ENCODE data around the gene HP1BP3. TPM values are rescaled to one million over a fixed set of nuclear protein-coding genes. Genes with fewer than 3 reads are reported as not detected.

Gene HP1BP3
- total RNA-seq, 1 experiment from 2014 or later, result 163 TPM

DNA sequence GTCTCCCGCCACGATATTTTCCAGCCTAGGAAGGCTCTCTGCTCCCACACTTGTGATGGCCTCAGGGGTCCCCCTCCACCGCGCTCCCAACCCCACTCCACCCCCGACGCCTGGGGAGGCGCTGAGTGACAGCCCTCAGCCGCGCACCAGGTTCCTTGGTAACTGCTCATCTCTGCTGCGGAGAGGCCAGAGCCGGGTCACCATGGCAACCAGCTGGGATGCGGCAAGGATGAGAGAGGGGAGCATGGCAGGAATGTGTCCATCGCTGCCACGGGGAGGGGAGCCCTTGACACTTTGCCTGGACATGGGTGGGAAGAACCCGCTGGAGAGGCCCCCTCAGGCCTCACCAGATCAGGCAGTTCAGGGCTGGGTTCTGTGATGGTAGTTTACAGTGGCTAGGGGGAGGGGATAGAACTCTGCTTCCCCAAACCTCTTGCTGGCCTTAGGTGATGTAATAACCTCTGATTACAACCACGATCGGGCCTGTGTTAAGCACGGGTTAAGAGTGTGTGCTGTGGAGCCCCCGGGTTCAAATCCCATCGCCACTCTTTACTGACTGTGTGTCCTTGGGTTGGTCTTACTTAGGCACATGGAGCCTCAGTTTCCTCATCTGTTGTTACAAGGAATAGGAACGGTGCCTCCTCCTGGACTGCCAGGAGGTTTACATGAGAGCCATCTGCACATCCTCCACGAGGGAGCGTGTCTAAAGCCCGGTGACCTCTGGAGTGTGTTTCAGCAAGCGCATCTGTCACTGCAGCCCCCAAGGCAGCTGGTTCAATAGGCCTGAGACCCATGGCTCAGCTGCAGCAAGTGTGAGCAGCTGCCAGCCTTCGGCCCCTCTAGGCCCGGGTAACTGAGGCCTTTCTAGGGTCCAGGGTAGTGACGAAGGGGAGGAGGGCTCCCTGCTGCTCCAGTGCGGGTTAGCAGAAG lies 75.6 kb downstream of the HP1BP3 start:
- DNase-seq (ENCODE audit: low spot score), result no peak

GRCh38 chr1:20710469-20711284 lies 76.4 kb downstream of the HP1BP3 start:
- no peak for DNase-seq (ENCODE audit: low spot score)

GRCh38 chr1:20709868-20710267 lies 77.2 kb downstream of the HP1BP3 start:
- DNase-seq (ENCODE audit: low spot score), result no peak

DNA sequence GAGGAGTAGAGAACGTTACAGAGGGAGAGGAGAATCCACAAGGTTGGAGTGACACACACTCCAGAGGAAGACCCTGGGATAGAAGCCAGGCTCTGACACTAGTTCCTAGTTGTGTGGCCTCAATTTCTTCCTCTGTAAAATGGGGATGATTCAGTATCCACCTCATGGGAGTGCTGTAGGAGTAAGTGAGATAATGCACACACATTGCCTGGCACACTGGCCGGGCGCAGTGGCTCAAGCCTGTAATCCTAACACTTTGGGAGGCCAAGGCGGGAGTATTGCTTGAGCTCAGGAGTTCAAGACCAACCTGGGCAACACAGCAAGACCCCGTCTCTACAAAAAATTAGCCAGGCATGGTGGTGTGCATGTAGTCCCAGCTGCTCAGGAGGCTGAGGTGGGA lies 78.2 kb downstream of the HP1BP3 start:
- DNase-seq (ENCODE audit: low spot score), result no peak

- DNase-seq (ENCODE audit: low spot score), result no peak
These were observed 79.0 kb downstream of the HP1BP3 start for GRCh38 chr1:20708057-20708456.

DNA sequence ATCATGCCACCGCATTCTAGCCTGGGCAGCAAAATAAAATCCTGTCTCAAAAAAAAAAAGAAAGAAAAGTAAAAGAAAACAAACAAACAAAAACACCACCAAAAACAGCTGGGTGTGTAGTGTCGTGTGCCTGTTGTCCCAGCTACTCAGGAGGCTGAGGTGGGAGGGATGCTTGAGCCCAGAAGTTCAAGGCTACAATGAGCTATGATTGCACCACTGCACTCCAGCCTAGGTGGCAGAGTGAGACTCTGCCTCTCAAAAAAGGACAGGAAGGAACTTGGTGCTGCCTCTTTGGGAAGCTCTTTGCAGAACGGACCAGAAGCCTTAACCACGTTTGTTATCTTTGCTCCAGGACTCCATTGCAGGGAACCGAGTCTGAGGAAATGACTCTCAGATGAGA lies 80.3 kb downstream of the HP1BP3 start:
- no peak for DNase-seq (ENCODE audit: low spot score)

DNA sequence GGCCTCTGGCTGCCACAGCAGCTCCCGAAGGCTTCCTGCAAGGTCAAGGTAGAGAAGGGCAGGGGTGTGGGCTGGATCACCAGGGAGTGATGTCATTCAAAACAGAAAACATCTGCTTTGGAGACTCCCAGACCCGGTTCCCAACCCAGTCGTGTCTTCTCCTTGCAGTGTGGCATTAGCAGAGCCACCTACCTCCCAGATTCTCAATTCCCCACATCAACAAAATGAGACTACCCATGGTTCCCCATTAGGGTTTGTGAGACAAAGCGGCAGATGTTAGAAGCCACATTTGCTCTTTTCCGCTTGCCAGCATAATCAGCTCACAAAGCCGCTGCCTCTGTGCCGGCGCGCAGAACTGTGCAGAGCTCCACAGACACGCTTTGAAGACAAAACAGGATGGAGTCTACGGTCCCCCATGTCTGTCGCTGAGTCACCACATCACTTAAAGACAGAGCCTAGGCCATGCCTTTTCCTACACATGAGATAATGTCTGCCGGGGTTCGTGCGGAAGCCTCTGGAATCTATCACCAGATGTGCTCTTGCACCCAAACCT lies 81.8 kb downstream of the HP1BP3 start:
- DNase-seq (ENCODE audit: low spot score), result no peak

DNA sequence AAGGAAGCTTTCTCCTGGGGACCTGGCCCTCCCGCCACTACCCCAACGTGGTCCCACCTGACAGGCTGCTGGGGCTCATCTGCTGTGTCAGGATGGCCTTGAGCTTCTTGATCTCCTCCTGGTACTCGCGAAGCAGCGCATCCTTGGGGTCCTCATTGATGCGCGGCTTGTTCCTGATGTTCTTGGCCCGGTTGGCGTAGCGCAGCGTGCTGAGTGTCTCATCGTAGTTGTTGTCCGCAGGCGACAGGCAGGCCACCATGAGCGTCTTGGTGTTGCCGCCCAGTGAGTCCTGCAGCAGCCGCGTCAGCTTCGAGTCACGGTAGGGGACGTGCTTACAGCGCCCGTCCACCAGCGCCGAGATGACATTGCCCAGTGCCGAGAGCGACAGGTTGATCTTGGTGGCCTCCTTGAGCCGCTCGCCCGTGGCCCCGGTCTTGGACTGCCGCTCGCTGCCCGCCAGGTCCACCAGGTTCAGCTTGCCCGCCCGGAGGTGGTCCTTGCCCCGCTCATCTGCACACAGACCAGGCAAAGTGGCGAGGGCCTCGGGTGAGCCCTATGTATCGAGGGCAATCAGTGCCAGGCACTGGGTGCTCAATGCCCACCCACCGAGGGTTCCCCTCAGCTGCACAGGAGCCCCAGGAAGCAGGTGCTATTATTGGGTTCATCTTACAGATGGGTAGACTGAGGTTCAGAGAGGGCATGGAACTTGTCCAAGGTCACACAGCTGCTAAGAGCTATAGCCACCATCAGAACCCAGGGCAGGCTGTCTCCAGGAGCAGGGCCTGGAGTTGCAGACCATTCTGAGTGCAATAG lies 82.5 kb downstream of the HP1BP3 start:
- no peak for DNase-seq (ENCODE audit: low spot score)

GRCh38 chr1:20703124-20703756 lies 83.9 kb downstream of the HP1BP3 start:
- no peak for DNase-seq (ENCODE audit: low spot score)

DNA sequence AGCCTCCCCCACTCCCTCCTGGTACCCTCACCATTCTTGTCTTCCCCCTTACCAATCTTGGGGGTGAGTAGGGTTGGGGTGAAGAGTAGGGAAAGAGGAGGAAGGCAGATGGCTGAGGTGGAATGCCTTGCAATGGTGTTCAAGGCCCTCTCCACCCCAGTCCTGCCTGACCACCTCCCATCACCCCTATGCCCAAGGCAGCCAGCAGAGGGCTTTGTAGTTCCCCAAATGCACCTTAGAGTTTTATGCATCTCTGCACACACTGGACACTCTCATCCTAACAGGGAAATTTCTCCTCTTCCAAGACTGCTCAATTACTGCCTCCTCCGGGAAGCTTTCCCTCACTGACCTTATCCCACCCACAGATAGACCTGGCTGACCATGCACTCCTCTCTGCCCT lies 84.7 kb downstream of the HP1BP3 start:
- no peak for DNase-seq (ENCODE audit: low spot score)

DNA sequence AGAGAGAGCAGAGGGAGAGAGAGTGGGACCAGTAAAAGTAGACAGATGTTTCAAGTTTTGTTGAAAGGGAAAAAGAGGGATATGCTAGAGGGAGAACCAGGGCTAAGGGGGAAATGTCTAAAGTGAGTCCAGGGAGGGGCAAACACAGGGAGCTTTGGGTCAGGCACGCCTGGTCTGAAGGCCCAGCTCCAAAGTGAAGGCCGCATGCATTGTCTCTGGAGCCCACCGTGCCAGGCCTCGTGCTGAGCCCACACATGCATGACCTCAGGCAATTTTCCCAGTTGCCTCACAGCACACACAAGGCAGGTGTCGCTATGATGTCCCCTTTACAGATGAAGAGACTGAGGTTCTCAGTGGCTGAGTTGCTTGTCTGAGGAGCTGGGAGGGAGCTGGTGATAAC lies 85.3 kb downstream of the HP1BP3 start:
- DNase-seq (ENCODE audit: low spot score), result no peak

DNA sequence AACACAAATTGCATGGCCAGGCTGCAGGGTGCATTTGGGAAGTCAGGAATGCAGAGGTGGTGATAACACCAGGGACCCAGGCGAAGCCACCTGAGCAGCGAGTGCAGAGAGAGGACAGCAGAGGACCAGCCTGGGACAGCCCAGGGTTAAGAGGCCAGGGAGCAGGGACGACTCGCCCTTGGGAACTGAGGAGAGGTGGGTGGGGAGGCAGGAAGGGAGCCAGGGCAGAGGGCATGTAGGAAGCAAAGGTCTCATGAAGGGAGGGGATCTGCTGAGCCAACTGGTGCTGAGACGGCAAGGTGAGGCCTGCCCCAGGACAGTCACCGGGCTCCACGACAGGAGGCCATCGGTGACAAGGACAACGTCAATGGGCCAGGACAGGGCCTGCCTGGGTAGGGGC lies 85.7 kb downstream of the HP1BP3 start:
- DNase-seq (ENCODE audit: low spot score), result no peak

DNA sequence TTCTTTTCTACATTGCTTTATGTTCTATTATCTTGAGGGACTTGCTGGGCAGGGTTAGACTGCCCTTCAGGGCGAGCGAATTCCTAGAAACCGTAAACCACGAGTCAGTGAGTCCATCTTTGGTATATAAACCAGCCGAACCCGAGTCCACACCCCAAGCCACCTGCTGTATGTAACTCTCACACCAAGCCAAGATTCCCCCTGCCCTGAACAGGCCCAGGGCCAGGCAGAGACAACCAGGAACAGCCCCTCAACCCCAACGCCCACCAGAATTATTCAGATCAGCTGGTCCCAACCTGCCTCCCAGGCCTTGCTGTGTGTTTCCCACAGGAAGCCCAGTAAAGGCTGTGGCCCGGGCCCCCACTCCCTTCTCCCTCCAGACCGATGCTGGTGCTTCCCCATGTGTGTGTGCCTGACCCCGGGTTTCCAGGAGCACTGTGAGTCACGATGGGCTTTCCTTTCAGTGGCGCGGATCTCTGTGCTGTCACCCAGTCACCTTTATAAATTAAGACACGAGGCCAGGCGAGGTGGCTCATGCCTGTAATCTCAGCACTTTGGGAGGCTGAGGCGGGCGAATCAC lies 86.4 kb downstream of the HP1BP3 start:
- DNase-seq (ENCODE audit: low spot score), result no peak

- DNase-seq (ENCODE audit: low spot score), result no peak
These were observed 87.5 kb downstream of the HP1BP3 start for GRCh38 chr1:20699558-20699957.

- DNase-seq (ENCODE audit: low spot score), result no peak
These were observed 88.8 kb downstream of the HP1BP3 start for GRCh38 chr1:20698195-20698910.

- no peak for DNase-seq (ENCODE audit: low spot score)
These were observed 89.5 kb downstream of the HP1BP3 start for GRCh38 chr1:20697563-20697962.

DNA sequence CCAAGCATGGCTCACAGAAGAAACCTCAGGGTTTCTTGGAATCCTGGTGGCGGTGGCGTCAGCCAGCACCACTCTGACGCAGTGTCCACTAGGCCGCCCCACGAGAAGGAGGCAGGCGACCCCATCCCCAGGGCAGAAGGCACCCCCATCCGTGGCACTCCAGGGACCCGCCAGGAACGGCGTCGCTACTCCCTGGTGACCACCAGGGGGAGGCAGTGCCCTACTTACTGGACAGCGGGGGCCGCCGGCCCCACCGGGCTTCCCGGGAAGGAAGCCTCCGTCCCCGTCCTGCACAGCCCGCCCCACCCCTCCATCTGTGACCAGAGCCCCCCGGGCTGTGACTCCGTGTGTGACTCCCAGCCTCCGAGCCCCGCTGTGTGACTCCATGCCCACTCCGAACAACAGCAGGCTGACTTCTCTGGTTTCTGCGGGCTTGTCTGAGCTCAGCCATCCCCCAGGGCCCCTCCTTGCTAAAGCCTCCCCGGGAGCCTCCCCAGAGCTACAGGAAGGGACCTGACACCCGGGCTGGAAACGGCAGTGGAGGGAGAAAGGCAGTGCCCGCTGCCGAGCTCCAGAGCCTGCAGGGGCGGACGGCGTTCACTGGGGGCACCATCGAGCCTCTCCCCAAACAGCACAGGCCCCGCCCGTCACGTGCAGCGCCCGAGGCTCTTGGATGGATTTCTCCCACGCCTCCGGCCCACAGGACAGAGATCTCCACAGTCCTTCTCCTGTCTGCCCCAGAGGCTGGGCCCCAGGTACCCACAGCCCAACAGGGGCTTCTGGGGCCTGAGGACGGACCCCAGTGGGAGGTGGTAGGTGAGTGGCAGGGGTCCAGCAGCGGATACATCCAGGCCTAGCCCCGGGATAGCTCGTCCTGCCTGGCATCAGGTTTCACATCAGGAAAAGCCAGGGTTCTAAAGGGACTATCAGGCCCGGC lies 90.4 kb downstream of the HP1BP3 start:
- DNase-seq (ENCODE audit: low spot score), result peak; percentile 85

DNA sequence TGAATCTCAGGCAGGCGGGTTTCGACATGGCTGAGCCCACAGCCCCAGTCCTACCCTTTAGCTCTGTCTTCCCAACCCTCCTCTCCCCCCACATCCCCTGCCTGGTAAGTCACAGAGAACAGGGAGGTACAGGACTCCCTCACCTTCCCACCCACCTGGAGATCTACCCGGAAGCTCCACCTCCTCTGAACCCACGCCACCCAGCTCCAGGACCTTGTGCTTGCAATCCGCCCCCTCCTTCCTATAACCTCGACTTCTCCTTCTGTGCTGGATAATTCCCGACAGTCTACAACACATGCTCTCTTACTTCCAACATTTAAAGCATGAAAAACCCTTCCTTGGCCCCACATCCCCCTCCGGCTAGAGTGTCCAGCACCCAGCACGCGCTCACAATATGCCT lies 91.6 kb downstream of the HP1BP3 start:
- DNase-seq (ENCODE audit: low spot score), result no peak

- no peak for DNase-seq (ENCODE audit: low spot score)
These were observed 93.5 kb downstream of the HP1BP3 start for GRCh38 chr1:20693623-20694022.

All from H4 (cell line).